GM13977 (cell line): ENCODE results near the gene NAA40.

Source experiments
- DNase-seq: peaks from one replicate; pipeline ENCODE4 v3.0.0; 2012; ENCODE audit warnings: low spot score
- CTCF ChIP-seq: IDR thresholded peaks from 2 replicates; pipeline ENCODE4 v1.5.1; 2012; ENCODE audit warnings: mild to moderate bottlenecking, control low read depth; ENCODE audit not compliant: insufficient read depth; ENCODE audit errors: extremely low read depth, missing control alignments
- in situ Hi-C: fragments of 300-500 bp; cut with MboI; formaldehyde crosslinking; loops from one replicate; pipeline ENCODE4 v1.12.0; 2022; ENCODE audit warnings: low sequenced_read_pairs, low pct_unique_long_range_greater_than_20kb, mixed read lengths, inconsistent platforms; ENCODE audit not compliant: unreplicated experiment

NAA40 gene

DNA sequence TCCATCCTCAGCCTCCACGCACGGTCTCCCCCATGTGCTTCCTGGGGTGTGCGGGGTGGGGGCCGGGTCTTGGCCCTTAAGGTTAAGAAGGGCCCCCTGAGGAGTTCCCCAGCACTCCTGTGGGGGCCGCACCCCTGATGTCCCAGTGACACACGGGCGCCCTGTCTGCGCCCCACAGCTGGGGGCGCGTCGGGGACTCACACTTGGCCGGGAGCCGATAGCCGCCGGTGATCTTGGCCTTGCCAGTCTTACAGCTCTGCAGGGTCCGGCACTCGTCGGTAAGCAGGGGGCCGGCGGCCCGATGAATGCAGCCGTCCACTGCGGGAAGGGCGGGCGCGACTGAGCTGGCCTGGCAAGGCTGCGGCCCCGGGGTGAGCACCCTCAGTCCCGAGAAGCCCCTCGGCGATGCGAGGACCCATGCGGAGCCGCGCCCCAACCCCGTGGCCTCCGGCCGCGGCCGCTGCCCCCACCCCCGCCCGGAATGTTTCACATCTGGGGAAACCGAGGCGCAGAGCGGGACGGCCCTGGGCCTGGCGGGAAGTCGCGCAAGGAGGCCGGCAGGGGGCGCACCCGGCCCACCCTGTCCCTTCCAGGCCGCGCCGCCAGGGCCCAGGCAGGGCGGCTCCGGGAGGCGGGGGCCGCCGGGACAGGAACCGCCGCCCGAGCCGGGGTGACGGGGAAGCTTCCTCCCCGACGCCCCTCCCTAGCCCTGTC lies 61.4 kb downstream of the NAA40 start:
- peak; percentile 95 for DNase-seq
- in situ Hi-C loops, result no loop called here
- TF ChIP-seq CTCF, result peak; percentile 92

GRCh38 chr11:64000740-64001483 lies 62.1 kb downstream of the NAA40 start:
- TF ChIP-seq CTCF, result no peak
- in situ Hi-C loops, result no loop called here
- DNase-seq, result no peak

DNA sequence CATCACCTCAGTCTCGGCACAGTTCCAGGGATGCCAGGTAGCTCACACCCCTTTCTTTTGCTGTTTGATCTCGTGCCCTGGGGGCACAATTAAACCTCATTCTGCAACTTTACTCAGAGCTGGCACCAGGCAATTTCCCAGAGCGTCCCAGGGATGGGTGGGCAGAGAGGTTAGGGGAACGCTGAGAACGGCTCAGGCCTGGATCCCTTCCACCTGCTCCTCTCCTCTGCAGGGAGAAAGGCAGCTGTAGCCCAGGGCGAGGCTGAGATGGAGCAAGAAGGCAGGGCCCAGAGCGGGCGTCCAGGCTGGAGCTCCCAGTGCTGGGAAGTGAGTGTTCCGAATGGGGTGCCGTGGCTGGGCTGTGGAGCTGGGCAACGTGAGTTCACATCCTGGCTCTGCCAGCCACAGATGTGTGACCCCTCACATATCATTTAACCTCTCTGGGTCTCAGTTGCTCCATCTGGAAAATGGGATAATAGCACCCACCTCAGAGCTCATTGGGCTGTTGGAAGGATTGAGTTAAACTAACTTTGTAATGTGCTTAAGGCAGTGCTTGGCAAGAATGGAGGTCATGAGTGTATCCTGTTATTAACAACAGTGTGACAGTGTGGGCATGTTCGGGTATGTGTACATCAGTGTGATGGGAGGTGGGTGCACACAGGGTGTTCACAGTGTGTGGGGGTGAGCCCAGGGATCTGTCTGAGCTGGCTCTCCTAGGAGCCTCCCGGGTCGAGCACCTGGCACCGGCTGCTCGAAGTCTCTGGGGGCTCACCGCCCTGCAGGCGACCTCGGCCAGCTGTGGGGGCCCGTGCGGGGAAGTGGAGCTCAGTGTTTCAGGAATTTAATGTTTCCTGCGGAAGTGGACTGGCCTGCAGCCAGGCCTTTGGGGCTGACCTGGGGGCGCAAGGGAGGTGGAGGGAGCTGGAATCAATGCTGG lies 63.0 kb downstream of the NAA40 start:
- no peak for DNase-seq
- in situ Hi-C loops, result no loop called here
- TF ChIP-seq CTCF, result no peak

- no peak for TF ChIP-seq CTCF
- in situ Hi-C loops, result no loop called here
- DNase-seq, result no peak
Measured at GRCh38 chr11:64003807-64004589, 65.2 kb downstream of the NAA40 start.

DNA sequence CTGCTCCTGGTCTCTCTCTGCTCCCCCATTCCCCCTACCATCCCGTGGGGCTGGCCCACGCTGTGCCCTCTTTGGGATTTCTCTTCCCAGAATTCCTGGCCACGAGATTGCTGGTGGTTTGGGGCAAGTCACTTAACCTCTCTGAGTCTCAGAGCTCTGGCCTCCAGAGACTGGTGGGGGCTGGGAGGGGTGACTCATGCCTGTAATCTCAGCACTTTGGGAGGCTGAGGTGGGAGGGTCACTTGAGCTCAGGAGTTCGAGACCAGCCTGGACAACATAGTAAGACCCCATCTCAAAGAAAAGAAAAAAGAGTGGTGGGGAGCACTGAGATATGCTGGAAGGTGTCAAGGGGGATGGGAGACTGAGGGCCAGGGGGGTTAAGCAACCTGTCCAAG lies 65.8 kb downstream of the NAA40 start:
- DNase-seq, result no peak
- in situ Hi-C loops, result no loop called here
- no peak for TF ChIP-seq CTCF

- in situ Hi-C loops, result no loop called here
- TF ChIP-seq CTCF, result no peak
- DNase-seq, result no peak
Measured at GRCh38 chr11:64005691-64006090, 66.9 kb downstream of the NAA40 start.
